ENCODE results near the gene DENND4C.

- TF ChIP-seq CTCF (IDR thresholded peaks at IDR 0.05; ENCODE audit: low read length) = no peak
- TF ChIP-seq EZH2 (IDR thresholded peaks at IDR 0.05; ENCODE audit: borderline replicate concordance, low read length) = no peak
Measured at GRCh38 chr9:19373527-19373926, 143.0 kb downstream of the DENND4C start.

Data from OCI-LY1 (cell line).